GM12874 (cell line): ENCODE results near the gene ACSS1.

Source experiments
- CTCF ChIP-seq: IDR thresholded peaks from 2 replicates; pipeline ENCODE4 v1.5.1; 2011; ENCODE audit warnings: low read depth, mild to moderate bottlenecking, control low read depth, low read length, moderate library complexity; ENCODE audit not compliant: insufficient read depth

Gene ACSS1

GRCh38 chr20:25076731-25077609, 19.0 kb upstream of the ACSS1 start:
- 0 out of 2 replicates have a peak, but pooled peaks have one; percentile 17 for TF ChIP-seq CTCF

- no peak for TF ChIP-seq CTCF
These were observed 18.3 kb upstream of the ACSS1 start for GRCh38 chr20:25076201-25076600.

- no peak for TF ChIP-seq CTCF
These were observed 15.6 kb upstream of the ACSS1 start for GRCh38 chr20:25073544-25073943.

GRCh38 chr20:25072226-25072811, 14.4 kb upstream of the ACSS1 start:
- TF ChIP-seq CTCF: no peak

DNA sequence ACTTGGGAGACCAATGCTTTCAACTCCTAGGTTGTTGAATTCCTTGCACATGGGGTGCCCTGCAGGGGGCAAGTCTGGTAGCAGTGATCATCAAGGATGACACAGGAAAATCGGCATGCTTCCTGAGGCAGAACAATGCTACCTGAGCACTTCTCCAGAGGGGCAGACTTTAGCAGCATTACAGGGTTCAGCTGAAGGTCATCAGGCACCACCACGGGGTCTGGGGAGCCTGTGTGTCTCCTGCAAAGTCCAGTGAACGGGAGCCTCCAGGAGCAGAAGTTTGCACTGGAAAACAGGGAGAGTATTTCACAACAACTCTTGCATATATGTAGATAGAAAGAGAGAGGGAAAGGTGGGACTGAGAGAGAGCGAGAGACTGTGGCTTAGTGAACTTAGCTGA, 13.8 kb upstream of the ACSS1 start:
- no peak for TF ChIP-seq CTCF

GRCh38 chr20:25070821-25071473, 13.0 kb upstream of the ACSS1 start:
- TF ChIP-seq CTCF: no peak
